ENCODE data around the gene DNAJB11. TPM values are rescaled to one million over a fixed set of nuclear protein-coding genes. Genes with fewer than 3 reads are reported as not detected.
"Not testable (repeated sequence)": the region's sequence is repeated elsewhere in the genome, so short reads cannot be mapped to it uniquely, and the experiment has no call there.

The DNAJB11 gene
- total RNA-seq, 1 donor from 2014 or later: 71.2 TPM

DNA sequence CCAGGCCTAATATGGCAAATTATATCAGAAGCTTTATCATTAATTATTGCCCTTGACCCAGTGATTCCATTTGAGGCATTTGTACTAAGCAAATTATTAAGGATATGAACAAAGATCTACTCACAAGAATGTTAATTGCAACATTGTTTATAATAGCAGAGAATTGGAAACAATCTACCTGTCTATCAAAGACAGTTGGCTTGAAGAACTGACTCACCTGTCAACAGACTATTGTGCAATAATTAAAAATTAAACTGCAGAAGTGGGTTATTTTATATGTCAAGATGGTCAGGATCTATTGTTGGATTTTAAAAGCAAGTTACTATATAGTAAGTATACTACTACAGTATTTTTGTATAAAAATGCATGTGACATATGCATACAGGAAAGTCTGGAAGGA is 63.0 kb downstream of the DNAJB11 start:
- TF ChIP-seq, protein P1, sequence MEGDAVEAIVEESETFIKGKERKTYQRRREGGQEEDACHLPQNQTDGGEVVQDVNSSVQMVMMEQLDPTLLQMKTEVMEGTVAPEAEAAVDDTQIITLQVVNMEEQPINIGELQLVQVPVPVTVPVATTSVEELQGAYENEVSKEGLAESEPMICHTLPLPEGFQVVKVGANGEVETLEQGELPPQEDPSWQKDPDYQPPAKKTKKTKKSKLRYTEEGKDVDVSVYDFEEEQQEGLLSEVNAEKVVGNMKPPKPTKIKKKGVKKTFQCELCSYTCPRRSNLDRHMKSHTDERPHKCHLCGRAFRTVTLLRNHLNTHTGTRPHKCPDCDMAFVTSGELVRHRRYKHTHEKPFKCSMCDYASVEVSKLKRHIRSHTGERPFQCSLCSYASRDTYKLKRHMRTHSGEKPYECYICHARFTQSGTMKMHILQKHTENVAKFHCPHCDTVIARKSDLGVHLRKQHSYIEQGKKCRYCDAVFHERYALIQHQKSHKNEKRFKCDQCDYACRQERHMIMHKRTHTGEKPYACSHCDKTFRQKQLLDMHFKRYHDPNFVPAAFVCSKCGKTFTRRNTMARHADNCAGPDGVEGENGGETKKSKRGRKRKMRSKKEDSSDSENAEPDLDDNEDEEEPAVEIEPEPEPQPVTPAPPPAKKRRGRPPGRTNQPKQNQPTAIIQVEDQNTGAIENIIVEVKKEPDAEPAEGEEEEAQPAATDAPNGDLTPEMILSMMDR (IDR thresholded peaks at IDR 0.05; ENCODE audit: unreplicated experiment): no peak
- no peak for DNase-seq (ENCODE audit: low spot score)
- Mint-ChIP-seq H3K4me3 (ENCODE audit: unreplicated experiment) (no peak overlapping the region), H3K27ac (ENCODE audit: unreplicated experiment) (no peak overlapping the region), H3K36me3 (ENCODE audit: low read depth, unreplicated experiment) (no peaks in the 10 kb centered on the region), H3K4me1 (ENCODE audit: unreplicated experiment) (peaks cover 9% of the 10 kb centered on the region), H3K9me3 (ENCODE audit: unreplicated experiment) (no peaks in the 10 kb centered on the region), H3K27me3 (ENCODE audit: unreplicated experiment) (peaks cover 4% of the 10 kb centered on the region)

DNA sequence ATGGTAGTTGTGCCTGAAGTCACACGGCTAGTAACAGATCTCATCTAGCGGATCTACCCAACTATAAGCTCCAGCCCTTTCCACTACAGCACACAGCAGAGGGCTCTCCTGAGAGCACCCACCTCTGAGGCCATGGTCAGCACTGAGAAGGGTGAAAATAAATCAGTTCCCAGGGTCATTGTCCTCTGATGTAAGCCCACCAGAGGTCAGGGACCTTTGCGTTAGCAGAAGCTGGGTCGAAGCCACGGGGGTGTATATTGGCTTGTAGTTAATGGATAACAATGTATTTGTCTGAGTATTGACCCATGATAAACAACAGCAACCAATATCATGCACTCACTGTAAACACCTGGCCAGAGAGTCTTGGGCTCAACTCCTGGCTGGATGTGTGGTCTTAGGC is 63.7 kb downstream of the DNAJB11 start:
- H3K4me1 Mint-ChIP-seq (ENCODE audit: unreplicated experiment); H3K36me3 Mint-ChIP-seq (ENCODE audit: low read depth, unreplicated experiment); H3K27ac Mint-ChIP-seq (ENCODE audit: unreplicated experiment); DNase-seq (ENCODE audit: low spot score); H3K4me3 Mint-ChIP-seq (ENCODE audit: unreplicated experiment); H3K27me3 Mint-ChIP-seq (ENCODE audit: unreplicated experiment); H3K9me3 Mint-ChIP-seq (ENCODE audit: unreplicated experiment): not testable (repeated sequence)

Other genes starting within 250 kb of the DNAJB11 start
- 0.54 TPM for gene DGKG, start 208.5 kb upstream of the DNAJB11 start, total RNA-seq (ENCODE audit: unreplicated experiment)
- gene CRYGS, start 26.3 kb upstream of the DNAJB11 start, total RNA-seq (ENCODE audit: unreplicated experiment): 5.8 TPM
- gene TBCCD1, start 3.4 kb upstream of the DNAJB11 start, total RNA-seq (ENCODE audit: unreplicated experiment): 19.5 TPM
- gene AHSG, start 42.3 kb downstream of the DNAJB11 start, total RNA-seq (ENCODE audit: unreplicated experiment): not detected
- gene FETUB, start 69.7 kb downstream of the DNAJB11 start, total RNA-seq (ENCODE audit: unreplicated experiment): not detected
- not detected for gene HRG, start 95.3 kb downstream of the DNAJB11 start, total RNA-seq (ENCODE audit: unreplicated experiment)
- gene KNG1, start 146.6 kb downstream of the DNAJB11 start, total RNA-seq (ENCODE audit: unreplicated experiment): not detected
- gene EIF4A2, start 212.9 kb downstream of the DNAJB11 start, total RNA-seq (ENCODE audit: unreplicated experiment): 260 TPM
- 30.2 TPM for gene RFC4, start 235.8 kb downstream of the DNAJB11 start, total RNA-seq (ENCODE audit: unreplicated experiment)

Data from endothelial cell (in vitro differentiated cells).